Upper lobe of left lung (tissue), 6 donors: ENCODE measurements around the gene GSN. TPM values are rescaled to one million over a fixed set of nuclear protein-coding genes. Genes with fewer than 3 reads are reported as not detected.

Experiments
- ATAC-seq, 2 donors: fragments of 200-7000 bp; cut with Tn5 transposase; one replicate each; pipeline ENCODE4 v1.9.1; 2022; ENCODE audit warnings: mild to moderate bottlenecking in 2 of 2, moderate library complexity in 2 of 2; ENCODE audit not compliant: low FRiP score in 2 of 2
- DNase-seq, 2 donors: peaks; one replicate each; pipeline ENCODE4 v3.0.0-alpha.2; 2019 to 2020
- H3K27ac ChIP-seq, 4 donors: fragments of 200-600 bp; sonication (generic); one replicate each; pipeline ENCODE4 v1.5.1; 2016 to 2019
- H3K27me3 ChIP-seq, 4 donors: fragments of 200-600 bp; sonication (generic); one replicate each; pipeline ENCODE4 v1.5.1; 2017 to 2019
- H3K36me3 ChIP-seq, 4 donors: fragments of 200-600 bp; sonication (generic); one replicate each; pipeline ENCODE4 v1.5.1; 2016 to 2019
- H3K4me1 ChIP-seq, 4 donors: fragments of 200-600 bp; sonication (generic); one replicate each; pipeline ENCODE4 v1.5.1; 2018 to 2019
- H3K4me3 ChIP-seq, 4 donors: fragments of 200-600 bp; sonication (generic); one replicate each; pipeline ENCODE4 v1.5.1; 2017 to 2019; ENCODE audit warnings: mild to moderate bottlenecking in 2 of 4, moderate library complexity in 1 of 4
- H3K9me3 ChIP-seq, 4 donors: fragments of 200-600 bp; sonication (generic); one replicate each; pipeline ENCODE4 v1.5.1; 2018 to 2019
- EP300 ChIP-seq, 4 donors: sonication (generic); formaldehyde crosslinking; IDR thresholded peaks; one replicate each; pipeline ENCODE4 v1.5.1; 2017; ENCODE audit warnings: antibody characterized with exemption in 4 of 4, control low read depth in 2 of 4
- POLR2A ChIP-seq, 4 donors: fragments of 450-650 bp; IDR thresholded peaks; one replicate each; pipeline ENCODE4 v1.5.1; 2016 to 2017; ENCODE audit warnings: antibody characterized with exemption in 4 of 4, mild to moderate bottlenecking in 2 of 4
- POLR2AphosphoS5 ChIP-seq, 2 donors: sonication (generic); formaldehyde crosslinking; IDR thresholded peaks; one replicate each; pipeline ENCODE4 v1.5.1; 2017; ENCODE audit warnings: antibody characterized with exemption in 2 of 2
- WGBS, 2 donors: methylation state at CpG; one replicate each; pipeline ENCODE4 v1.1.5; 2017 to 2018; 5-methylcytosine and 5-hydroxymethylcytosine counted together
- total RNA-seq, 6 donors: library from RNA; depleted of rRNA in 4 of 6; stranded (reverse); fragments of >200 nt in 4 of 6; gene quantifications; one replicate each; pipeline versions ENCODE4 v1.1.0 to v1.2.1, GENCODE V29; 2016 to 2021
- TF ChIP-seq, protein P1 (sequence below), 6 experiments: fragments of 450-650 bp in 4 of 6; fragments of 200-600 bp in 2 of 6; sonication (generic) in 2 of 6; IDR thresholded peaks; one replicate each; pipeline ENCODE4 v1.5.1; 2016 to 2019; ENCODE audit warnings: antibody characterized with exemption in 6 of 6
- donor health status: DM: no; HTN: no; CAD: no; lungs with moderate emphysema.
- donor health status: DM: no; HTN: yes; CAD: no; lungs with severe emphysema.

The GSN gene
- total RNA-seq, 6 donors from 2014 or later: 217 to 935 (median 648) TPM

DNA sequence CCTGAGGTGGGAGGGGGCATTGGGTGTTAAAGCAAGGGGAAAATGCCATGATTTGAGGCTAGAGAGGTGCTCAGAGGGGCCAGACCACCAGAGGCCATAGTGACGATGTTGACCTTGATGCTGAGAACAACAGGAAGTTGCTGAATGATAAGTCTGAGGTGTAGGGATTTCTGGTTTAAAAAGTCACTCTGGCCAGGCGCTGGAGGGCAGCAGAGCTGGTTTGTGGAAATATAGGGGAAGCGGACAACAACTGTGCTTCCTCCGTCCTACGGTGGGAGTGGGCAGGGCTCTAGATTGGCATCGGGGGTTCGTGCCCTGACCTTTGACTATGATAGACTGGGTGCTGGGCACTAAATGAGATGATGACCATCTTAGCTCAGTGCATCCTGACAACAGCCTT lies 57.4 kb downstream of the GSN start:
- no peaks in the 10 kb centered on the region for H3K9me3 ChIP-seq
- H3K36me3 ChIP-seq: peaks cover 30 to 89% (median 74%) of the 10 kb centered on the region in 4 donors
- DNase-seq (no peak), ATAC-seq (no peak)
- 52 to 75% methylated on average over 7 of the region's 7 CpGs for WGBS, 2 donors
- TF ChIP-seq EP300 (IDR thresholded peaks at IDR 0.05): peak in 1 of 4 donors; percentile 24
- TF ChIP-seq, protein P1, sequence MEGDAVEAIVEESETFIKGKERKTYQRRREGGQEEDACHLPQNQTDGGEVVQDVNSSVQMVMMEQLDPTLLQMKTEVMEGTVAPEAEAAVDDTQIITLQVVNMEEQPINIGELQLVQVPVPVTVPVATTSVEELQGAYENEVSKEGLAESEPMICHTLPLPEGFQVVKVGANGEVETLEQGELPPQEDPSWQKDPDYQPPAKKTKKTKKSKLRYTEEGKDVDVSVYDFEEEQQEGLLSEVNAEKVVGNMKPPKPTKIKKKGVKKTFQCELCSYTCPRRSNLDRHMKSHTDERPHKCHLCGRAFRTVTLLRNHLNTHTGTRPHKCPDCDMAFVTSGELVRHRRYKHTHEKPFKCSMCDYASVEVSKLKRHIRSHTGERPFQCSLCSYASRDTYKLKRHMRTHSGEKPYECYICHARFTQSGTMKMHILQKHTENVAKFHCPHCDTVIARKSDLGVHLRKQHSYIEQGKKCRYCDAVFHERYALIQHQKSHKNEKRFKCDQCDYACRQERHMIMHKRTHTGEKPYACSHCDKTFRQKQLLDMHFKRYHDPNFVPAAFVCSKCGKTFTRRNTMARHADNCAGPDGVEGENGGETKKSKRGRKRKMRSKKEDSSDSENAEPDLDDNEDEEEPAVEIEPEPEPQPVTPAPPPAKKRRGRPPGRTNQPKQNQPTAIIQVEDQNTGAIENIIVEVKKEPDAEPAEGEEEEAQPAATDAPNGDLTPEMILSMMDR (IDR thresholded peaks at IDR 0.05): peak in 4 of 6 experiments; percentile 15 to 36 (median 23)
- TF ChIP-seq POLR2AphosphoS5 (IDR thresholded peaks at IDR 0.05): peak; percentile 5 to 9
- TF ChIP-seq POLR2A (IDR thresholded peaks at IDR 0.05): no peak
- H3K27me3 ChIP-seq: no peaks in the 10 kb centered on the region
- peak overlapping the region; percentile 80 to 89 (median 86) for H3K27ac ChIP-seq
- H3K4me3 ChIP-seq: no peak overlapping the region
- H3K4me1 ChIP-seq: peaks cover 50 to 75% (median 66%) of the 10 kb centered on the region in 4 donors

- 33 to 77% methylated on average over 10 to 16 of the region's 19 CpGs for WGBS, 2 donors
- Histone ChIP-seq H3K36me3 (peaks cover 33 to 89% (median 75%) of the 10 kb centered on the region in 4 donors), H3K9me3 (no peaks in the 10 kb centered on the region), H3K4me3 (peak overlapping the region in 1 of 4 donors; percentile 26), H3K27me3 (no peaks in the 10 kb centered on the region), H3K27ac (peak overlapping the region; percentile 80 to 89 (median 86)), H3K4me1 (peaks cover 44 to 73% (median 62%) of the 10 kb centered on the region in 4 donors)
- TF ChIP-seq EP300 (IDR thresholded peaks at IDR 0.05): peak; percentile 54 to 94 (median 88)
- TF ChIP-seq POLR2AphosphoS5 (IDR thresholded peaks at IDR 0.05): peak; percentile 86 to 90
- TF ChIP-seq, protein P1 (IDR thresholded peaks at IDR 0.05): no peak
- TF ChIP-seq POLR2A (IDR thresholded peaks at IDR 0.05): peak in 2 of 4 donors; percentile 41
- peak; percentile 81 to 91 for ATAC-seq
- DNase-seq: peak; percentile 63 to 91
These were observed 58.3 kb downstream of the GSN start for GRCh38 chr9:121326130-121326838.

DNA sequence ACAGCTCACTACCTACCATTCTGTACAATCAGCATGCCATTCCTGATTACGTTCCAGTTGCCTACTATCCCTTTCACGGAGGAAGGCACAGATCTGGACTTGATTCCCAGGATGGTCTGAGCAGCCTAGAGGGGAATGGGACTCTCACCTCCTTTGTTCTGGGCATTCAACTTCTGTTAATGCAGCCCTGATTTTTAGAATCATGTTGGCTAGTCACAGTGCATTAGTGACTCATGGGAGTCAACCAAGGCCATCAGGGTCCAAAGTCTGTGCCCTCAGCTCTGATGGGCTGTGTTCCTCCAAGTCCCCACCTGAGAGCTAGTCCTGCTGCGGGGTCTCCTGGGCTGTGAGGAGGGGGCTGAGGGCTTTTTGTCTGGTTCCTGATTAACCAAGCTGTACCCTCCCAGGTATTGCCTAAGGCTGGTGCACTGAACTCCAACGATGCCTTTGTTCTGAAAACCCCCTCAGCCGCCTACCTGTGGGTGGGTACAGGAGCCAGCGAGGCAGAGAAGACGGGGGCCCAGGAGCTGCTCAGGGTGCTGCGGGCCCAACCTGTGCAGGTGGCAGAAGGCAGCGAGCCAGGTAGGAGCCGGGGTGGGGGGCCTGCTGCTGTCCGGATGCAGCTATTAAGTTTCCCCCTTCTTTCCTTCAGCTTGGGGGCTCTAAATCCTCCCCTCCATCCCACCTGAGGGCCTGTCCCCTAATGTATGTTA lies 59.1 kb downstream of the GSN start:
- Histone ChIP-seq H3K4me3 (peak overlapping the region in 1 of 4 donors; percentile 26), H3K4me1 (peaks cover 44 to 74% (median 62%) of the 10 kb centered on the region in 4 donors), H3K9me3 (no peaks in the 10 kb centered on the region), H3K36me3 (peaks cover 33 to 89% (median 79%) of the 10 kb centered on the region in 4 donors), H3K27me3 (no peaks in the 10 kb centered on the region), H3K27ac (peak overlapping the region; percentile 80 to 89 (median 86))
- no peak for ATAC-seq
- peak in 1 of 2 donors; percentile 33 for DNase-seq
- WGBS, 2 donors: 90 to 91% methylated on average over 5 to 11 of the region's 11 CpGs
- TF ChIP-seq, protein P1 (IDR thresholded peaks at IDR 0.05): no peak
- TF ChIP-seq POLR2A (IDR thresholded peaks at IDR 0.05) (no peak), EP300 (IDR thresholded peaks at IDR 0.05) (no peak), POLR2AphosphoS5 (IDR thresholded peaks at IDR 0.05) (no peak)

GRCh38 chr9:121328476-121328875 lies 60.5 kb downstream of the GSN start:
- H3K27ac ChIP-seq: peak overlapping the region; percentile 3 to 89 (median 74)
- ATAC-seq (no peak), DNase-seq (no peak)
- TF ChIP-seq, protein P1 (IDR thresholded peaks at IDR 0.05): no peak
- TF ChIP-seq POLR2AphosphoS5 (IDR thresholded peaks at IDR 0.05) (no peak), POLR2A (IDR thresholded peaks at IDR 0.05) (no peak), EP300 (IDR thresholded peaks at IDR 0.05) (no peak)
- H3K9me3 ChIP-seq: no peaks in the 10 kb centered on the region
- WGBS, 2 donors: 80 to 84% methylated on average over 8 of the region's 8 CpGs
- peaks cover 35 to 63% (median 52%) of the 10 kb centered on the region in 4 donors for H3K4me1 ChIP-seq
- peaks cover 36 to 100% (median 88%) of the 10 kb centered on the region in 4 donors for H3K36me3 ChIP-seq
- H3K4me3 ChIP-seq: no peak overlapping the region
- no peaks in the 10 kb centered on the region for H3K27me3 ChIP-seq
